NCI-H524 treated with DMSO at 0.1 percent for 48 hours (cell line): ENCODE results near the gene C10orf90.
"Not testable (repeated sequence)": the region's sequence is repeated elsewhere in the genome, so short reads cannot be mapped to it uniquely, and the experiment has no call there.

Experiments
- DNase-seq: peaks from one replicate; lab custom pipeline; 2025; lab: John Stamatoyannopoulos, UW

C10orf90 gene

GRCh38 chr10:126583552-126584200, 86.8 kb downstream of the C10orf90 start:
- no peak for DNase-seq

- no peak for DNase-seq
These were observed 88.8 kb downstream of the C10orf90 start for GRCh38 chr10:126581648-126582046.

GRCh38 chr10:126580873-126581647, 89.4 kb downstream of the C10orf90 start:
- DNase-seq, result no peak

- DNase-seq, result no peak
These were observed 94.2 kb downstream of the C10orf90 start for GRCh38 chr10:126576336-126576735.

- DNase-seq, result no peak
These were observed 99.6 kb downstream of the C10orf90 start for GRCh38 chr10:126570621-126571602.

- DNase-seq, result no peak
These were observed 100.3 kb downstream of the C10orf90 start for GRCh38 chr10:126570245-126570570.

- DNase-seq, result no peak
These were observed 100.8 kb downstream of the C10orf90 start for GRCh38 chr10:126569513-126570244.

- DNase-seq, result no peak
These were observed 101.6 kb downstream of the C10orf90 start for GRCh38 chr10:126568809-126569385.

- DNase-seq, result no peak
These were observed 104.6 kb downstream of the C10orf90 start for GRCh38 chr10:126565871-126566270.

GRCh38 chr10:126565441-126565840, 105.1 kb downstream of the C10orf90 start:
- no peak for DNase-seq

- no peak for DNase-seq
These were observed 106.1 kb downstream of the C10orf90 start for GRCh38 chr10:126564326-126564888.

- no peak for DNase-seq
These were observed 107.1 kb downstream of the C10orf90 start for GRCh38 chr10:126563361-126563760.

- no peak for DNase-seq
These were observed 108.4 kb downstream of the C10orf90 start for GRCh38 chr10:126561921-126562680.

- DNase-seq, result no peak
These were observed 109.1 kb downstream of the C10orf90 start for GRCh38 chr10:126561294-126561920.

- no peak for DNase-seq
These were observed 111.6 kb downstream of the C10orf90 start for GRCh38 chr10:126558881-126559280.

- no peak for DNase-seq
These were observed 119.3 kb downstream of the C10orf90 start for GRCh38 chr10:126551202-126551601.

- DNase-seq, result not testable (repeated sequence)
These were observed 119.9 kb downstream of the C10orf90 start for GRCh38 chr10:126550586-126550985.

- DNase-seq, result no peak
These were observed 121.1 kb downstream of the C10orf90 start for GRCh38 chr10:126549344-126549743.

- no peak for DNase-seq
These were observed 125.9 kb downstream of the C10orf90 start for GRCh38 chr10:126544565-126544964.
